Measurements from ENCODE around the gene MRPL50. TPM values are rescaled to one million over a fixed set of nuclear protein-coding genes. Genes with fewer than 3 reads are reported as not detected.

The MRPL50 gene
- total and polyA plus RNA-seq, 12 donors: 9.0 to 20.6 (median 16.5) TPM

- no peak for ATAC-seq
- Histone ChIP-seq H3K9me3 (no peaks in the 10 kb centered on the region), H3K4me3 (no peak overlapping the region), H3K36me3 (no peaks in the 10 kb centered on the region), H3K27ac (no peak overlapping the region), H3K27me3 (no peaks in the 10 kb centered on the region), H3K4me1 (peaks cover 0 to 8% (median 0%) of the 10 kb centered on the region in 9 donors)
- DNase-seq: no peak
- TF ChIP-seq CTCF (IDR thresholded peaks at IDR 0.05): no peak
- WGBS, 2 donors: 74 to 76% methylated on average over 3 of the region's 3 CpGs
- intact Hi-C loops (cut with DNase I): no loop called here
These were observed 34.8 kb upstream of the MRPL50 start for GRCh38 chr9:101433229-101433628.

- Histone ChIP-seq H3K27ac (no peak overlapping the region), H3K4me3 (no peak overlapping the region), H3K27me3 (no peaks in the 10 kb centered on the region), H3K9me3 (no peaks in the 10 kb centered on the region), H3K36me3 (no peaks in the 10 kb centered on the region), H3K4me1 (peaks cover 0 to 4% (median 0%) of the 10 kb centered on the region in 9 donors)
- TF ChIP-seq CTCF (IDR thresholded peaks at IDR 0.05): no peak
- whole genome bisulfite sequencing, 2 donors: 61 to 74% methylated on average over 1 of the region's 1 CpG
- DNase-seq (no peak), ATAC-seq (no peak)
- intact Hi-C loops (cut with DNase I): no loop called here
These were observed 34.3 kb upstream of the MRPL50 start for GRCh38 chr9:101432740-101433139.

- DNase-seq (no peak), ATAC-seq (no peak)
- H3K9me3 ChIP-seq: no peaks in the 10 kb centered on the region
- no peaks in the 10 kb centered on the region for H3K27me3 ChIP-seq
- H3K27ac ChIP-seq: no peak overlapping the region
- no peak for TF ChIP-seq CTCF (IDR thresholded peaks at IDR 0.05)
- intact Hi-C loops (cut with DNase I): no loop called here
- no peaks in the 10 kb centered on the region for H3K36me3 ChIP-seq
- H3K4me1 ChIP-seq: no peaks in the 10 kb centered on the region
- H3K4me3 ChIP-seq: no peak overlapping the region
These were observed 33.8 kb upstream of the MRPL50 start for GRCh38 chr9:101432171-101432570.

- Histone ChIP-seq H3K36me3 (no peaks in the 10 kb centered on the region), H3K9me3 (no peaks in the 10 kb centered on the region), H3K4me3 (no peak overlapping the region), H3K4me1 (no peaks in the 10 kb centered on the region), H3K27me3 (no peaks in the 10 kb centered on the region), H3K27ac (no peak overlapping the region)
- TF ChIP-seq CTCF (IDR thresholded peaks at IDR 0.05): no peak
- DNase-seq (no peak), ATAC-seq (no peak)
- 95 to 96% methylated on average over 7 of the region's 7 CpGs for WGBS, 2 donors
- intact Hi-C loops (cut with DNase I): no loop called here
These were observed 31.3 kb upstream of the MRPL50 start for GRCh38 chr9:101429736-101430135.

- Histone ChIP-seq H3K36me3 (no peaks in the 10 kb centered on the region), H3K4me3 (no peak overlapping the region), H3K27ac (no peak overlapping the region), H3K27me3 (no peaks in the 10 kb centered on the region), H3K9me3 (no peaks in the 10 kb centered on the region), H3K4me1 (no peaks in the 10 kb centered on the region)
- intact Hi-C loops (cut with DNase I): no loop called here
- TF ChIP-seq CTCF (IDR thresholded peaks at IDR 0.05): no peak
- no peak for ATAC-seq
- DNase-seq: no peak
- WGBS, 2 donors: 80% methylated on average over 3 of the region's 3 CpGs
These were observed 30.5 kb upstream of the MRPL50 start for GRCh38 chr9:101428909-101429308.
